GM19397 (cell line): ENCODE data around the gene NBPF14.
"Not testable (repeated sequence)": the region's sequence is repeated elsewhere in the genome, so short reads cannot be mapped to it uniquely, and the experiment has no call there.

Source experiments
- ATAC-seq: cut with Tn5 transposase; IDR thresholded peaks from one replicate; pipeline ENCODE4 v1.9.1; 2021; ENCODE audit warnings: mild to moderate bottlenecking, moderate library complexity; ENCODE audit not compliant: unreplicated experiment

NBPF14 gene, protein sequence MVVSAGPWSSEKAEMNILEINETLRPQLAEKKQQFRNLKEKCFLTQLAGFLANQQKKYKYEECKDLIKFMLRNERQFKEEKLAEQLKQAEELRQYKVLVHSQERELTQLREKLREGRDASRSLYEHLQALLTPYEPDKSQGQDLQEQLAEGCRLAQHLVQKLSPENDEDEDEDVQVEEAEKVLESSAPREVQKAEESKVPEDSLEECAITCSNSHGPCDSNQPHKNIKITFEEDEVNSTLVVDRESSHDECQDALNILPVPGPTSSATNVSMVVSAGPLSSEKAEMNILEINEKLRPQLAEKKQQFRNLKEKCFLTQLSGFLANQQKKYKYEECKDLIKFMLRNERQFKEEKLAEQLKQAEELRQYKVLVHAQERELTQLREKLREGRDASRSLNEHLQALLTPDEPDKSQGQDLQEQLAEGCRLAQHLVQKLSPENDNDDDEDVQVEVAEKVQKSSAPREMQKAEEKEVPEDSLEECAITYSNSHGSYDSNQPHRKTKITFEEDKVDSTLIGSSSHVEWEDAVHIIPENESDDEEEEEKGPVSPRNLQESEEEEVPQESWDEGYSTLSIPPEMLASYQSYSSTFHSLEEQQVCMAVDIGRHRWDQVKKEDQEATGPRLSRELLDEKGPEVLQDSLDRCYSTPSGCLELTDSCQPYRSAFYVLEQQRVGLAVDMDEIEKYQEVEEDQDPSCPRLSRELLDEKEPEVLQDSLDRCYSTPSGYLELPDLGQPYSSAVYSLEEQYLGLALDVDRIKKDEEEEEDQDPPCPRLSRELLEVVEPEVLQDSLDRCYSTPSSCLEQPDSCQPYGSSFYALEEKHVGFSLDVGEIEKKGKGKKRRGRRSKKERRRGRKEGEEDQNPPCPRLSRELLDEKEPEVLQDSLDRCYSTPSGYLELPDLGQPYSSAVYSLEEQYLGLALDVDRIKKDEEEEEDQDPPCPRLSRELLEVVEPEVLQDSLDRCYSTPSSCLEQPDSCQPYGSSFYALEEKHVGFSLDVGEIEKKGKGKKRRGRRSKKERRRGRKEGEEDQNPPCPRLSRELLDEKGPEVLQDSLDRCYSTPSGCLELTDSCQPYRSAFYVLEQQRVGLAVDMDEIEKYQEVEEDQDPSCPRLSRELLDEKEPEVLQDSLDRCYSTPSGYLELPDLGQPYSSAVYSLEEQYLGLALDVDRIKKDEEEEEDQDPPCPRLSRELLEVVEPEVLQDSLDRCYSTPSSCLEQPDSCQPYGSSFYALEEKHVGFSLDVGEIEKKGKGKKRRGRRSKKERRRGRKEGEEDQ (N-terminal part only)

DNA sequence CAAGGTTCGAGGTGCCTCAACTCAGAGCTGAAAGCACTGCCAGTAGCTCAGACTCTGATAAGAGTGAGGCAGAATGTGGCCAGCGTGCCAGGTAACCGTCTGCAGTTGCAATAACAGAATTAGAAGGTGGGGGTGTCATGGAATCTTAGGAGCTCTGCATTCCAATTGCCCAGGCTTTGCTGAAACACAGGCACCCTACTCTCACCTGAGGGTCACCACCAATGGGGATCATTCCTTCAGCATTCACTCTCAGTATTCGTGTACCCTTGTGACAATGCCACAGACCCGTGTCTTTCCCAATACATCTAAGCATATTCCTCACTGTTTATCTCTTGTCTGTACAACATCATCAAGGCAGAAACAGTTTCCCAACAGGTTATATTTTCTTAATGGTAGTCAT is at the start of gene NBPF14:
NBPF14 (minus strand) TSS at position 101 of the 400 bp plus-strand sequence. CDS start 294 bp downstream, outside the sequence.
- not testable (repeated sequence) for ATAC-seq

DNA sequence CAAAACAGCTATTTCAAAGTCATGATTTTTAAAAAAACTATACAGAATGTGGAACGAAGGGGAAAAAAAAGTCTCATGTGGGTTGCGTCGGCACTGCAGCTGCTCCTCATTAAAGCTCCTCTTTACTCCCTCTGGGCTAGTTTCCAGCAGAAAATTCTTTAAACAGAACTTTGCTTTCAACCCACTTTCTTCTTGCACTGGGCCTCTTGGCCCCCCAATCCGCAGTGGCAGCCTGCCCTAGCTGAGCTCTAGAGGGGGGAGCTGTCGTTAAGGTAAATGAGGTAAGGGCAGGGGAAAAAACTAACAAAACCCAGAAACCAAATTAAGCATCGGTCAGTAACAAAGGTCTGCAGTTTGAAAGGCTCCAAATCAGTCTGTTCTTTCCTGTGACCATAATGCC is 29.6 kb upstream of the NBPF14 start:
- not testable (repeated sequence) for ATAC-seq

DNA sequence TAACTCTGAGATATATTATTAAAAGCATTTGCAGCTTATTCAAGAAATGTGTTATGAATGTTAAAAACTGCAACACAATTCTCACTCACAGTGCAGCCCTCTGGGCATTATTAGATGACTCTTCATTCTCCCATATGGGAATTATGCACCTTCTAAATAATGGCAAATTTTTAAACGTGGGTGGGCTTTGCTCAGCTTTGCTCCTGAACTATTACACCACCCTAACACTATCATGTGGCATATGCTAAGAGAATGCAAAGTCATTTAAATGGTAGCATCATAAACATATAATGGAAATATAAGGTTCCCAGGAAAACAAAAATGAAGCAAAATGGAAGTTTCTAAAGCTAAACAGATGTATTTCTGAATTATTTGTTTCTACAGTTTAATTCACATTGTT is 22.4 kb upstream of the NBPF14 start:
- not testable (repeated sequence) for ATAC-seq

DNA sequence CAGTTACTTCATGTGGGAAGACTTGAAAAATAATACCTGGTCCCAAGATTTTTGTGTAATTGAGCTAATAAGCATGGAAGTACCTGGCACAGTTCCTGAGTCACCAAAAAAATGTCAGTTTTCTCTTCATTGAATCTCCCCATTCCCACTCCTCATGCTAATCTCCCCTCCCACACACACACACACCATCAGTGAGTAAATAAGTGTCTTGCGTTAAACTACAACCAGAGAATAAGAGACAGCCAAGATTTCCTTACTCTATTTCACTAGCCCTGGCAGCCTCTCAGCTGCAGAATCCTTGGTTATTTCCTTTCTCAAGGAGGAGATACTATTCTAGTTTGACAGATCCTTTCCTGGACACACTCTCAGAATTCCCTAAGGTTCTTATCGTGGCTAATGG is 9.5 kb upstream of the NBPF14 start:
- ATAC-seq: not testable (repeated sequence)

DNA sequence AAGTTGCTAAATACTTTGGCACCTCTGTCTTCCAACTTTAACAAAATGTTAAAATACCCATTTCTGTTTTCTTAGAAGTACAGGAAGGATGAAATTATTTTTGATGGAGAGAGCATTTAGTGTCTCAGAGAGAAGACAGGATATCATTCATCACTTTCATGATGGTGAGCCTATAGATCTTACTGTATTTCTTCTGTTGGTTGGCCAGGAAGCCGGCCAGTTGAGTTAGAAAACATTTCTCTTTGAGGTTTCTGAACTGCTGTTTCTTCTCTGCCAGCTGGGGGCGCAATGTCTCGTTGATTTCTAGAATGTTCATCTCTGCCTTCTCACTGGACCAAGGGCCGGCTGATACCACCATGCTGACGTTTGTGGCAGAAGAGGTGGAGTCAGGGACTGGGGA is 451 bp downstream of the NBPF14 start:
- ATAC-seq: not testable (repeated sequence)

DNA sequence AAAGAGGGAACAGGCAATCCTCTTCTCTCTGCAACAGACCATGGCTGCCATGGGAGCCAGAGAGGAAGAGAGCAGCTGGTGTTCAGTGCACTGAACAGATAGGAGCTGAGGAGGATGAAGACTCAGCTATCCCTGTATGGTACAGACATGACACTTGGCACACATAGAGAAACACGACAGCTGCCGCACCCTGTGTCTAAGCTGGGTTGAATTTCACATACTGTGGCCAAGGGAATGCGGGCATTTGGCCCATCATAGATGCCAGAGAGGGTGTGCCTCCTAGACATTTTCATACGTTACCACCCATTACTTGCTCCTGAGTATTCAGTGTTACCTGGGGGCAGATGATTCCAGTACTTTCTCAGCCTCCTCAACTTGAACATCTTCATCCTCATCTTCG is 4.7 kb downstream of the NBPF14 start:
- not testable (repeated sequence) for ATAC-seq

DNA sequence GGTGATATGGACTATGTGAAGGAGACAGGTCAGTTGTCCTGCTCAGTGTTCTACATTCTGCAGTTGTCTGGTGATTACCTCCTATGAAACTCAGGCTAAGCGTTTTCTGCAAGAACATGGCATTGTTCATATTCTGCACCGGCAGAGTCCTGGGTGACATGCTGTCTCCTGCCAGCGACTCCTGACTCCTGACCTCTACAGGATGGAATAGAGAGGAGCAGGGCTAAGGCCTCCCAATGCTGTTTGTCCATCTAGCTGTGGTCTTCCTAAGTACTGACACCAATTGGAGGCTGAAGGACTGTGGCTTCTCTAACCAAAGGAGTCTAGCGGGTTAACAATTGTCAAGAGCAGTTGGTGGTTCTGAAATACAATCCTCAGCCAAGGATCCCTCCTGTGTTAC is 63.7 kb downstream of the NBPF14 start:
- ATAC-seq: not testable (repeated sequence)

DNA sequence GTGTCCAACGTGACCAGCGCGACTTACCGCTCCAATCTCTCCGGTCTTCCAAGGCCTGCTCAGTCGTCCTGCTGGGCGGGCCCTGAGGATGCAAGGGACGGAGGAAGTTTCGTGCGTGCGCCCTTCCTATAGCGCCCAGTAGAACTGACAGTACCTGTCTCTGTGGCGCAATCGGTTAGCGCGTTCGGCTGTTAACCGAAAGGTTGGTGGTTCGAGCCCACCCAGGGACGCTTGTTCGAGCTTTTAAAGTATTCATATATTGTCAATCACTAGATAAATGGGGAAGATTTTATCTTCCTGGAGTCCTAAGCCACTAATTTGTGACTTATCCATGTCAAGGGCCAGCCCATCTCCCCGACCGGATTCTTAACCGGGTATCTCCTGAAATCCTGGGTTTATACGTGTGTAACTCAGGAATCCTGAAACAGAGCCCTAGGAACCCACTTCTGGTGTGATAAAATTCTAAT is 66.7 kb downstream of the NBPF14 start:
- not testable (repeated sequence) for ATAC-seq

DNA sequence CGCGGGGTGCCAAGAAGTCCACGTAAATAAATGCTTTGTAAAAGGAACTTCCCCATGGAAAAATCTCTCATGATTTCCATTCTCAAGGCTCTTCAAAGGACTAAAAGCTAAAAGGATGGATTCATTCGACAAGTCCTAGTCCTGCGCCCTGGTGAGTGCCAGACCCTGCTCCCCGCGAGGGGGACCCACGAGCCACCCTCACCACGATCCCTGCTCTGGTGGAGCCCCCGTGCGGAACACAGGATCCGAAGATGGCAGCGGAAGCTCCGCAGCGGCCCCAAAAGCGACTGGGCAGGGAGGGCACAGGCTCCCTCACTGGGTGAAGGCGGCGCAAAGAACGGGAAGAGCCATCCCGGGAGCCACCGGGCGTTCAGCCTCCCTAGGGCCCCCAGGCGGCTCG is 67.2 kb downstream of the NBPF14 start:
- not testable (repeated sequence) for ATAC-seq

DNA sequence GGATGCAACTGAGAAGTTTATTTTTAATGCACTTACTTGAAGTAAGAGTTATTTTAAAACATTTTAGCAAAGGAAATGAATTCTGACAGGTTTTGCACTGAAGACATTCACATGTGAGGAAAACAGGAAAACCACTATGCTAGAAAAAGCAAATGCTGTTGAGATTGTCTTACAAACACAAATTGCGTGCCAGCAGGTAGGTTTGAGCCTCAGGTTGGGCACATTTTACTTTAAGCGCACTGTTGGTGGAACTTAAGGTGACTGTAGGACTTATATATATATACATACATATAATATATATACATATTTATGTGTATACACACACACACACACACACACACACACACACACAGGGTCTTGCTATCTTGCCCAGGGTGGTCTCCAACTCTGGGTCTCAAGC is 69.2 kb downstream of the NBPF14 start:
- ATAC-seq: not testable (repeated sequence)

DNA sequence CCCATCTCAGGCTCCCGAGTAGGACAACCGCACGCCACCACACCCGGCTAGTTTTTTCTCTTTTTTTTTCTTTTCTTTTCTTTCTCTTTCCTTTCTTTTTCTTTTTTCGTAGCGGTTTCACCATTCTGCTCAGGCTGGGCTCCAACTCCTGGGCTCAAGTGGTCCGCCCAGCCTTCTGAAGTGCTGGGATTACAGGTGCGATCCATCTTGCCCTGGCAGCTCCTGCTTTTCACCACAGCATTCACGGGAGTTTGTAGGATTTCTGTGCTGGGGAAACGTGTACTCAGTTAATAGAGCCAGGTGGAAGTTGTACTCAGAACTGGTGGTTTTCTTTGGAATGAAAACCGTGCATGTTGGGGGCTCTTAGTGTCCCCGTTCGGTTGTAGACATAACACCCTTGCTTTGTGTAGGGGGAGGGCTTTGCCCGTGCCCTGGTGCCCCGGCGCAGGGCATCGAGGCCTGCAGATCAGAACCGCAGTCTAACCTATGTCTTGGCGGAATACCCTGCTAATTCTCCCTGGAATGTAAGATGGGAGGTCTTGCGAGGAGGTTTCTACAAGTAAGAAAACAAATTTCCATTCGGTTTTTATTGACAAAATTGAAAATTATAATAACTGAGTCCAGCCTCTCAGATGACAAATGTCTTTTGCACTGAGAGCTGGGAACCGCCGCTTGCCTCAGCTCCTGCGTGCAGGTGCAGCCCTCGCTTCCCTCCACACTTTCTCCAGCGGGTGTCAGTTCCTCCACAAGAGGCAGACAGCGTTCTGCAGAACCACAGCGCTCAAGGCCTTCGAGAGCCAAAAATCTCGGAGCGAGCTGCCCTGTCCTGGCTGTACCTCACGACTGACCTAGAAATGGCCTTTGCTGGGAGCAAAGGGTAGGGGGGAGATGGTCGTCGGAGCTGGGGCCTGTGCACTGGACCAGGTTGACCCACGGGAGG is 72.3 kb downstream of the NBPF14 start:
- peak; percentile 16 for ATAC-seq

DNA sequence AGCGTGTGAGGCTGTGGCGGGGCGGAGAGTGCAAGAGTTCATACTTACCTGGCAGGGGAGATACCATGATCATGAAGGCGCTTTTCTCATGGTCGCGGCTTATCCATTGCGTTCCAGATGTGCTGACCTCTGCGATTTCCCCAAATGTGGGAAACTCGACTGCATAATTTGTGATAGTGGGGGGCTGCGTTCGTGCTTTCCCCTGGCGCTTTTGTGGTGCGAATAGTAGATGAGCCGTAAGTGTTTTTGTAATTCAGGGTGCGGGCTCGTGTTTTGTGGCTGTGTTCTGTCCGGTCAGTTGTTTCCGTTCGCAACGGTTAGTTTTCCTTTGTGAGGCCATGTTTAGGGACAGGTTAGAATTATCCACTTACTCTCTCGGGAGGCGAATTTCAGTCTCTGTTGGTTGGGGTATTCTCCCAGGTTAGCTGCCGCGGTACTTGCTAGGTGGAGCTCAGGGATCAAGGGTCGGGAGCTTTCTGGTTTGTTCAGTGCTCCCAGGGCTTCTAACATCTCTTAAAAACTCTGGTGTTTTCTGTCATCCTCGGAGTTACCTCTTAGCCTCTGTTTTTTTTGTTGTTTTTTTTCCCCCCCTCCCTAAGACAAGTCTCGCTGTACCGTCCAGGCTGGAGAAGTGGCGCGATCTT is 73.1 kb downstream of the NBPF14 start:
- ATAC-seq: peak; percentile 66

DNA sequence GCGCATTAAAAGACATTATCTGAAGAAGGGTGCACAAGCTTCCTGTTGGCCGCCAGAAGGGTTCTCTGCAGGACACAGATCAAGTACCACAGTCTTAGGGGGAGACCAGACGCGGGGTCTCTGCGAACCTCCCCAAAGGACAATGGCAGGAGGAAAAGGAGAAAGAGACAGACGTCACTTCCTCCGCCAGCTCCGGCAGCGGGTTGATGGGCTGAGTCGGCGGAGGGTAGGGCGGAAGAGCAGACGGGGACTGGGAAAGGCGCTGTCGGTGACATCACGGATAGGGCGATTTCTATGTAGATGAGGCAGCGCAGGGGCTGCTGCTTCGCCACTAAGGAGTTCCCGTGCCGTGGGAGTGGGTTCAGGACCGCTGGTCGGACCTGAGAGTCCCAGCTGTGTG is 73.7 kb downstream of the NBPF14 start:
- ATAC-seq: peak; percentile 59

DNA sequence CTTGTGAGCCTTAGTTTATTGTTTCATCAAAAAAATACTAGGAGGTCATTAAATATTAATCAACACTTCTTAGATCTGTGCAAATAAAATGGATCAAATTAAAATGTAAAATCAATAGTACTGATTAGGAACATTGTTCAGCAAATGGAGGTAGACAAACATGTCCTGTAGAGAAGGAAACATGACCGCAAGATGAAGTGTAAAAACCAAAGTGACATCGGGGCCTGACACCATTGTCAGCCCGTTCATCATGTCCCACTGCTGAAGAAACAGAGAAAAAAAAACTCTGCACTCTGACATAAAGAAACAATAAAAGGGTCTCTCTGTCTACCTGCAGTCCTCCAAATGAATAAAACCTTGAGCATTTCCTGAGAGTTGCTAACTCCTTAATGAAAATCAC is 81.5 kb downstream of the NBPF14 start:
- ATAC-seq: not testable (repeated sequence)

DNA sequence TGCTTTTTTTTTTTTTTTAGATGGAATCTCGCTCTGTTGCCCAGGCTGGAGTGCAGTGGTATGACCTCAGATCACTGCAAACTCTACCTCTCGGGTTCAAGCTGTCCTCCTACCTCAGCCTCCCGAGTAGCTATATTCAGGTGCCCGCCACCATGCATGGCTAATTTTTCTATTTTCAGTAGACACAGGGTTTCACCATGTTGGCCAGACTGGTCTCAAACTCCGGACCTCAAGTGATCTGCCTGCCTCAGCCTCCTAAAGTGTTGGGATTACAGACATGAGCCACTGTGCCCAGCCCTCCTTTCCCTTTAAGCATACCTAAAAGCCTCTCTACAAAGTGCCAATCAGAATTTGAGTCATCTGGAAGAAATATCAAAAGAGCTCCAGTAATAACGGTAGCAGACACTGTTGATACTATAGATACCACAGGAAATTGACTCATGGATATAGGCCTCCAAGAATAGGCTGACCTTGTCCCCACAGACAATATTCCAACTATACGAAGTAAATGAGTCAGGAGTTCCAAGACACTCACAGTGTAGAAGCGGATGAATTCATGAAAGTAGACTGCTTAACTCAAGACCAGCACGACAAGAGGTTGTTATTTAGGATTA is 83.1 kb downstream of the NBPF14 start:
- ATAC-seq: not testable (repeated sequence)

DNA sequence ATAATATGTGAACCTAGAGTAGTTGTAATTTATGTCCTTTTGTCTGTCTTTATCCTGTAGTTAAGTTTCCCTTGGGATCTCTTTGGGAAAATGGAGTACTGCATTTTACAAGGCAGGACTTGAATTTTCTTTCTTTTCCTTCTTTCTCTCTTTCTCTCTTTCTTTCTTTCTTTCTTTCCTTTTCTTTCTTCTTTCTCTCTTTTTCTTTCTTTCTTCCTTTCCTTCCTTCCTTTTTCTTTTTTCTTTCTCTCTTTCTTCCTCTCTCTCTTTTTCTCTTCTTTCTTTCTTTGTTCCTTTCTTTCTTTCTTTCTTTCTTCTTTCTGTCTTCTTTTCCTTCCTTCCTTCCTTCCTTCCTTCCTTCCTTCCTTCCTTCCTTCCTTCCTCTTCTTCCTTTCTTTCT is 101.9 kb downstream of the NBPF14 start:
- not testable (repeated sequence) for ATAC-seq

DNA sequence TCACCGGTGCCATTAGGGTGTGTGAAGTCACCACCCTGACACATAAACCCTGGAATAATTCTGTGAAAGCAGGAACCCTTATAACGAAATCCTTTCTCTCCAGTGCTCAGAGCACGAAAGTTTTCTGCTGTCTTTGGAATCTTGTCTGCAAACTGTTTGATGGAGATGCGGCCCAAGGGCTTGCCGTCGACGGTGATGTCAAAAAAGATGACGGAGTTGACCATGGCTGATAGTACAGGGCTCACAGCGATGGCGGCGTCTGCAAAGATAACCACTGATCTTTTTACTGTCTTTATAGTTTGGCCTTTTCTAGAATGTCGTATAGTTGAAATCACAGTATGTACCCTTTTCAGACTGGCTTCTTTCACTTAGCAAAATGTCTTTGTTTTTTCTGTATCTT is 112.8 kb downstream of the NBPF14 start, which contains the start of gene PPIAL4G:
PPIAL4G (minus strand) TSS at position 274 of the 400 bp plus-strand sequence; CDS start at position 224, 50 bp downstream.
- not testable (repeated sequence) for ATAC-seq
